Measurements from ENCODE around the gene CHMP4A.

The CHMP4A gene

DNA sequence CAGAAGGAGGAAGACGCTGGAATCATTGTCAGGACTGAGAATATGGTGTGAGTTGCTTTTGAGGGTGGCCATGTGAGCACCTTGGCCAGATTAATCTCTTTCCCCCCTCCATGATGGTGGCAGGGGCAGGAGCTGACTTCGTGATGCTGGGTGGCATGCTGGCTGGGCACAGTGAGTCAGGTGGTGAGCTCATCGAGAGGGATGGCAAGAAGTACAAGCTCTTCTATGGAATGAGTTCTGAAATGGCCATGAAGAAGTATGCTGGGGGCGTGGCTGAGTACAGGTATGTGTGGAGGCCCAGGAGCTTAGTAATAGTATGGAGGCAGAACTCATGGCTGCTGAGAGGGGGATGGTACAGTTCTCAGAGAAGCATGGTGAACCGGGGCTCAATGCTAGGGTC, 24.8 kb upstream of the CHMP4A start:
- Histone ChIP-seq H3K36me3 (ENCODE audit: control insufficient read depth in 4 of 4, insufficient read depth in 4 of 4, low read length in 3 of 4) (peaks cover 20 to 64% (median 58%) of the 10 kb centered on the region in 4 experiments), H3K4me3 (ENCODE audit: control insufficient read depth in 1 of 7, extremely low read depth in 1 of 7, insufficient read depth in 4 of 7, low read depth in 2 of 7, low read length in 6 of 7) (no peak overlapping the region), H3K27ac (ENCODE audit: insufficient read depth in 1 of 2, low read depth in 1 of 2, low read length in 2 of 2, poor library complexity in 1 of 2, severe bottlenecking in 2 of 2) (peak overlapping the region in 1 of 2 experiments; percentile 3), H3K9me3 (ENCODE audit: control extremely low read depth in 1 of 5, control insufficient read depth in 4 of 5, insufficient read depth in 2 of 5, low read depth in 1 of 5, low read length in 4 of 5) (no peaks in the 10 kb centered on the region), H3K4me1 (ENCODE audit: control extremely low read depth in 1 of 4, control insufficient read depth in 4 of 4, insufficient read depth in 4 of 4, low read length in 3 of 4) (peaks cover 19 to 53% (median 34%) of the 10 kb centered on the region in 4 experiments), H3K27me3 (replicated peaks in 2 of 5; ENCODE audit: control insufficient read depth in 4 of 5, insufficient read depth in 5 of 5, low read length in 4 of 5) (no peaks in the 10 kb centered on the region)
- ChIA-PET POLR2A (interaction anchor here (0.6 to 1.0 kb wide), 3 partner anchors 17 to 136 kb away, joined by 3 to 4 read pairs (median 4); no protein-coding TSS in a partner anchor), CTCF (interaction anchor here (1.1 to 13.5 kb wide), 12 partner anchors 8 to 124 kb away, joined by 3 to 207 read pairs (median 6); partner anchors contain the start of genes CIDEB, DHRS1, IPO4 and MDP1)
- no peak for DNase-seq
- WGBS (ENCODE audit: insufficient coverage), result 95% methylated on average over 4 of the region's 5 CpGs

DNA sequence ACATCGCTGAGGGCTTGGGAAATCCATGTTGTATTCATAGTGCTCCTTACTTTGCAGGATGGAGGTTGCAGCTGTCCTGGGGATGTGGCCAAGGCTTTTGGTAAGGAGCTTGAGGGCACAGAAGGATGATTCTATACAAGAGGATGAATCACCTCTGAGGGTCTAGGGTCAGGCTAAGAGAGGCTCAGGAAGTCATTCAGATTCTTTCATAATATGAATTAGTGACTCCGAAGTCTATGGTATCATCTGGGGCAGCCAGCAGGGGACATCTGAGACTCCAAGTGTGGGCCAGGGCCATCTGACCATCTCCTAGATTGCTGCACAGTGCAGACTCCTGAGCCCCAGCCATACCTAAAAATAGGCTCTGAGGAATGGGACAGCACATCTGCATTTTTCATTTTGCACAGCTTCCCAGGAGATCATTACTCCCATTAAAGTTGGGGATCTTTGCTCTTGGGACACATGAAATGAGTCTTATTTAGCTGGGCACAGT, 24.2 kb upstream of the CHMP4A start:
- POLR2A ChIA-PET, result interaction anchor here (1.0 kb wide), 1 partner anchor 16 kb away, joined by 3 read pairs; no protein-coding TSS in a partner anchor
- DNase-seq, result no peak
- 100% methylated on average over 2 of the region's 2 CpGs for WGBS (ENCODE audit: insufficient coverage)

DNA sequence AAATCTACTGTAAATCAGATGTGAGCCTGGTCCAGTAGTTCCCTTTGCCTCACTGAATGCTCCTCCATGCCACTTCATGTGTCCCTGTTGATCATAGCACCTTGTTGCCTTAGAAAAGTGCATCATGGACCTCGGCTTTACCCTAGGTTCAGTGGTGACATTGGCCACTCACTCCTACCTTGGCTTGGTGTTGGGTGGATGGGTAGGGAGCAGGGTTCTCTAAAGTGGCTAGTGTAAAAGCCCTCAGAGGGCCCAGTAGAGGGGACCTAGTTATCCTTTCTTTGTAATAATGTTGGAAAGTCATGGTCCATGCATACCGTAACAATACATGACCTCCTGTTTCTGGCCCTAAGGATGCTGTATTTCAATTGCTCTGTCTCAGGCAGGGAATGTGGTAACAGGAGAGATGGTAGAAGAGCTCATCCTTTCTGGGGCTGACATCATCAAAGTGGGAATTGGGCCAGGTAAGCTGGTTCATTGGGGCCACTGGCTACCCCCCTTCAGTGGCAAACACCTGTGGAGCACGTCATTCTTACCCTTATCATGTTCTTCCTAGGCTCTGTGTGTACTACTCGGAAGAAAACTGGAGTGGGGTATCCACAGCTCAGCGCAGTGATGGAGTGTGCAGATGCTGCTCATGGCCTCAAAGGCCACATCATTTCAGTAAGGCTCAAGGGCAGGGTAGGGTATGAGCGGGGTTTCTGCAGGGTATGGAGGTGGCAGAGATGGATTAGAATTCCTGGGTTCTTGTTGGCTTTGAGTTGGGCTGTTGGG, 23.6 kb upstream of the CHMP4A start:
- ChIA-PET POLR2A (no interaction called here), CTCF (interaction anchor here (1.0 to 13.5 kb wide), 9 partner anchors 9 to 122 kb away, joined by 3 to 207 read pairs (median 6); partner anchors contain the start of genes CIDEB, DCAF11, DHRS1 and IPO4)
- no peaks in the 10 kb centered on the region for H3K9me3 ChIP-seq (ENCODE audit: control extremely low read depth in 1 of 5, control insufficient read depth in 4 of 5, insufficient read depth in 2 of 5, low read depth in 1 of 5, low read length in 4 of 5)
- peaks cover 21 to 51% (median 35%) of the 10 kb centered on the region in 4 experiments for H3K4me1 ChIP-seq (ENCODE audit: control extremely low read depth in 1 of 4, control insufficient read depth in 4 of 4, insufficient read depth in 4 of 4, low read length in 3 of 4)
- H3K4me3 ChIP-seq (ENCODE audit: control insufficient read depth in 1 of 7, extremely low read depth in 1 of 7, insufficient read depth in 4 of 7, low read depth in 2 of 7, low read length in 6 of 7), result no peak overlapping the region
- no peak for DNase-seq
- no peak overlapping the region for H3K27ac ChIP-seq (ENCODE audit: insufficient read depth in 1 of 2, low read depth in 1 of 2, low read length in 2 of 2, poor library complexity in 1 of 2, severe bottlenecking in 2 of 2)
- no peaks in the 10 kb centered on the region for H3K27me3 ChIP-seq (replicated peaks in 2 of 5; ENCODE audit: control insufficient read depth in 4 of 5, insufficient read depth in 5 of 5, low read length in 4 of 5)
- H3K36me3 ChIP-seq (ENCODE audit: control insufficient read depth in 4 of 4, insufficient read depth in 4 of 4, low read length in 3 of 4), result peaks cover 20 to 64% (median 58%) of the 10 kb centered on the region in 4 experiments
- WGBS (ENCODE audit: insufficient coverage), result 100% methylated on average over 6 of the region's 6 CpGs

More for the DNA sequence above, 24.2 kb upstream of the CHMP4A start:
- Histone ChIP-seq H3K27me3 (replicated peaks in 2 of 5; ENCODE audit: control insufficient read depth in 4 of 5, insufficient read depth in 5 of 5, low read length in 4 of 5) (no peaks in the 10 kb centered on the region), H3K36me3 (ENCODE audit: control insufficient read depth in 4 of 4, insufficient read depth in 4 of 4, low read length in 3 of 4) (peaks cover 20 to 64% (median 58%) of the 10 kb centered on the region in 4 experiments), H3K9me3 (ENCODE audit: control extremely low read depth in 1 of 5, control insufficient read depth in 4 of 5, insufficient read depth in 2 of 5, low read depth in 1 of 5, low read length in 4 of 5) (no peaks in the 10 kb centered on the region), H3K4me3 (ENCODE audit: control insufficient read depth in 1 of 7, extremely low read depth in 1 of 7, insufficient read depth in 4 of 7, low read depth in 2 of 7, low read length in 6 of 7) (no peak overlapping the region), H3K4me1 (ENCODE audit: control extremely low read depth in 1 of 4, control insufficient read depth in 4 of 4, insufficient read depth in 4 of 4, low read length in 3 of 4) (peaks cover 21 to 53% (median 35%) of the 10 kb centered on the region in 4 experiments), H3K27ac (ENCODE audit: insufficient read depth in 1 of 2, low read depth in 1 of 2, low read length in 2 of 2, poor library complexity in 1 of 2, severe bottlenecking in 2 of 2) (peak overlapping the region in 1 of 2 experiments; percentile 3)
- CTCF ChIA-PET, result interaction anchor here (1.1 to 13.5 kb wide), 13 partner anchors 8 to 125 kb away, joined by 3 to 207 read pairs (median 6); partner anchors contain the start of genes CIDEB, DCAF11, DHRS1 and IPO4

DNA sequence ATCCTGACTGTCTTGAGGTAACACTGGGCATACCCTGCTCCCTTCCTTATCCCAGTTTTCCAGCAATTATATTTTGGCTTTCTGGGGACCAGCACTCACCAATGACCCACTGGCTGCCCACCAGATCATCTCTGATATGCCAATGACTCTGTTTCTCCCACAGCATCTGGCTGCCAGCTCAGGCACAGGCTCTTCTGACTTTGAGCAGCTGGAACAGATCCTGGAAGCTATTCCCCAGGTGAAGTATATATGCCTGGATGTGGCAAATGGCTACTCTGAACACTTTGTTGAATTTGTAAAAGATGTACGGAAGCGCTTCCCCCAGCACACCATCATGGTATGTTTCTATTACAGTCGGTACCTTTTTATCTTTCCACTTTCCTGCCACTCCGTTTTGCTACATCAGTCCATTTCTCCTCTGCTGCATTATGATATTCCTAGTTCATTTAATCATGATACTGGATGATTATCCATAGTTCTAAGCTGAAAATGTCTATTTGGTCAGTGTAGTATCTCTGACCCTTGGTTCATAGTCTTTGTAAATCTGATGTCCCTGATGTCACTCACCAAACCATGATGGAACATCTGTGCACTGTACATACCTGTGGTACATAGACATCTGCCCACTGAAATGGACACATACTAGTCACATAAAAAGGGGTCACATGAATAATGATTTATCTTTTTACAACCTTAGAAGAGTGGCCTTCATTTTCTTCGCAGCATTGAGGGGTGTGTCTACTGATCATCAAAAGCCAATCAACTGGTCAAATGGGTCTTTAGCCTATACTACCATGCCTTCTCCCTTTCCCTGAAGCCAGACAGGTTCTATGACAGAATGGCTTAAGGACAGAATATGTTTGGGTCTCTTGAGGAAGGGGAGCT, 22.8 kb upstream of the CHMP4A start:
- H3K27me3 ChIP-seq (replicated peaks in 2 of 5; ENCODE audit: control insufficient read depth in 4 of 5, insufficient read depth in 5 of 5, low read length in 4 of 5), result no peaks in the 10 kb centered on the region
- H3K4me3 ChIP-seq (ENCODE audit: control insufficient read depth in 1 of 7, extremely low read depth in 1 of 7, insufficient read depth in 4 of 7, low read depth in 2 of 7, low read length in 6 of 7), result no peak overlapping the region
- H3K4me1 ChIP-seq (ENCODE audit: control extremely low read depth in 1 of 4, control insufficient read depth in 4 of 4, insufficient read depth in 4 of 4, low read length in 3 of 4), result peaks cover 17 to 51% (median 36%) of the 10 kb centered on the region in 4 experiments
- POLR2A ChIA-PET, result no interaction called here
- CTCF ChIA-PET, result interaction anchor here (1.0 to 13.5 kb wide), 12 partner anchors 10 to 121 kb away, joined by 3 to 207 read pairs (median 6); partner anchors contain the start of genes CHMP4A, CIDEB, DCAF11 and DHRS1
- no peak for DNase-seq
- peaks cover 20 to 63% (median 57%) of the 10 kb centered on the region in 4 experiments for H3K36me3 ChIP-seq (ENCODE audit: control insufficient read depth in 4 of 4, insufficient read depth in 4 of 4, low read length in 3 of 4)
- 100% methylated on average over 4 of the region's 5 CpGs for WGBS (ENCODE audit: insufficient coverage)
- no peaks in the 10 kb centered on the region for H3K9me3 ChIP-seq (ENCODE audit: control extremely low read depth in 1 of 5, control insufficient read depth in 4 of 5, insufficient read depth in 2 of 5, low read depth in 1 of 5, low read length in 4 of 5)
- no peak overlapping the region for H3K27ac ChIP-seq (ENCODE audit: insufficient read depth in 1 of 2, low read depth in 1 of 2, low read length in 2 of 2, poor library complexity in 1 of 2, severe bottlenecking in 2 of 2)

DNA sequence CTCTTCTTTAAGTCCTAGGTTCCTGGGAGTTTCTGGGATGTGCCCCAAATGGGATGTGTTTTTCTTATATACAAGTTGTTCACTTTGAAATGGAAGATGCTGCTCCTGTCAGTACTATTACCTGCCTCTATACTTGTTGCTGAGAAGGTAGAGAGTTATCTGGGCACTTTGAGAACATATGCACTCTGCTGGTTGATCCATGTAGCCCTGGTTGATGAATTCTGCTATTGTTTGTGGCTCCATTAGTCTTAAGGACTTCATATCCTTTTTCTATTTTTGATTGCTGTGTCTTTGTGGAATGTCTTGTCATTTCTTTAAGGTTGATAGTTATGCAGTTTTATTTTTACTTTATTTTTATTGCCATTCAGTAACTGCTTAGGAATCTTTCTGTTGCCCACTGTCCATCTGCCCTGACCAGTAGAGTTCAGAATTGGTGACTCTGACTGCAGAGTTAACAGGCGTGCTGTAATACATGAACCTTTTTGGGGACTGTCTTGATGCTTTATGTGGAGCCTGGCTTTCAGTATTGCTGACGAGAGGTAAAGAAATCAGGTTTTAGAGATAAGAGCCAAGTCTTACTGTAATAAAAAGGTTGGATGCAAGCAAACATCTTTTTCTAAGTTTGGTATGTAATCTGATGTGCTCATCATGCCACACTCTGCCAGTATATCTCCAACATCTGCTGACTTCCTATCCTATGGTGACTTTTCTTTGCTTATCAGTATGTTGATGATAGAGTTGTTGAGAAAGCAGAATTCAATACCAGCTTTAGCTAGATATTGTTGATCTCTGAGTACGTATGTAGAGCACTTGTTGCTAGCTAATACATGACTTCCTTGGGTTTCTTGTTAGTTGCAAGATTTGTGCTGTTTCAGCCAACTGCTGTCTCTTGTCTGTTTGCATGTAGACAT, 21.1 kb upstream of the CHMP4A start:
- Histone ChIP-seq H3K27me3 (replicated peaks in 2 of 5; ENCODE audit: control insufficient read depth in 4 of 5, insufficient read depth in 5 of 5, low read length in 4 of 5) (no peaks in the 10 kb centered on the region), H3K36me3 (ENCODE audit: control insufficient read depth in 4 of 4, insufficient read depth in 4 of 4, low read length in 3 of 4) (peaks cover 10 to 46% (median 40%) of the 10 kb centered on the region in 4 experiments), H3K9me3 (ENCODE audit: control extremely low read depth in 1 of 5, control insufficient read depth in 4 of 5, insufficient read depth in 2 of 5, low read depth in 1 of 5, low read length in 4 of 5) (no peaks in the 10 kb centered on the region), H3K4me3 (ENCODE audit: control insufficient read depth in 1 of 7, extremely low read depth in 1 of 7, insufficient read depth in 4 of 7, low read depth in 2 of 7, low read length in 6 of 7) (peak overlapping the region in 2 of 7 experiments; percentile 91 to 96), H3K4me1 (ENCODE audit: control extremely low read depth in 1 of 4, control insufficient read depth in 4 of 4, insufficient read depth in 4 of 4, low read length in 3 of 4) (peaks cover 15 to 43% (median 35%) of the 10 kb centered on the region in 4 experiments), H3K27ac (ENCODE audit: insufficient read depth in 1 of 2, low read depth in 1 of 2, low read length in 2 of 2, poor library complexity in 1 of 2, severe bottlenecking in 2 of 2) (peak overlapping the region in 1 of 2 experiments; percentile 18)
- peak in 2 of 3 donors; percentile 21 to 29 for DNase-seq
- 93% methylated on average over 3 of the region's 3 CpGs for WGBS (ENCODE audit: insufficient coverage)
- POLR2A ChIA-PET, result no interaction called here
- CTCF ChIA-PET, result interaction anchor here (0.7 to 6.5 kb wide), 14 partner anchors 8 to 203 kb away, joined by 3 to 31 read pairs (median 4); partner anchors contain the start of genes CHMP4A, CIDEB, MDP1 and TINF2

DNA sequence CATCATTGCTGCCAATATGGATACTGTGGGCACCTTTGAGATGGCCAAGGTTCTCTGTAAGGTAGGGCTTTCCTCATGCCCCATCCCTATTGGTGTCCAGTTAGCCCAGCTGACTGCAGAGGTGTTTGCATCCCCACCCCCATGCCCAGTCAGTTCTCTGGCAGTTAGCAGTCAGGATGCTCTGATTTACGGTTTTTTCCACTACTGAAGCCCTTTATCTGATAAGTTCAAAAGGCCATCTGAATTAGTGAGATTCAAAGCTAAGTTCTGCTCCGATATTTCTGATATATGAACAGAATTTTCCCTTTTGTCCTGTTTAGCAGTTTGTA, 20.2 kb upstream of the CHMP4A start:
- WGBS (ENCODE audit: insufficient coverage), result 94% methylated on average over 2 of the region's 2 CpGs
- Histone ChIP-seq H3K9me3 (ENCODE audit: control extremely low read depth in 1 of 5, control insufficient read depth in 4 of 5, insufficient read depth in 2 of 5, low read depth in 1 of 5, low read length in 4 of 5) (no peaks in the 10 kb centered on the region), H3K4me3 (ENCODE audit: control insufficient read depth in 1 of 7, extremely low read depth in 1 of 7, insufficient read depth in 4 of 7, low read depth in 2 of 7, low read length in 6 of 7) (peak overlapping the region in 6 of 7 experiments; percentile 78 to 96 (median 90)), H3K4me1 (ENCODE audit: control extremely low read depth in 1 of 4, control insufficient read depth in 4 of 4, insufficient read depth in 4 of 4, low read length in 3 of 4) (peaks cover 11 to 37% (median 30%) of the 10 kb centered on the region in 4 experiments), H3K36me3 (ENCODE audit: control insufficient read depth in 4 of 4, insufficient read depth in 4 of 4, low read length in 3 of 4) (peaks cover 4 to 38% (median 32%) of the 10 kb centered on the region in 4 experiments), H3K27ac (ENCODE audit: insufficient read depth in 1 of 2, low read depth in 1 of 2, low read length in 2 of 2, poor library complexity in 1 of 2, severe bottlenecking in 2 of 2) (peak overlapping the region in 1 of 2 experiments; percentile 87), H3K27me3 (replicated peaks in 2 of 5; ENCODE audit: control insufficient read depth in 4 of 5, insufficient read depth in 5 of 5, low read length in 4 of 5) (no peaks in the 10 kb centered on the region)
- ChIA-PET POLR2A (no interaction called here), CTCF (interaction anchor here (0.7 to 6.2 kb wide), 6 partner anchors 9 to 204 kb away, joined by 3 to 29 read pairs (median 6); partner anchors contain the start of genes CIDEB, MDP1 and TINF2)
- no peak for DNase-seq

All from common myeloid progenitor, CD34-positive (primary cell).